Thyroid gland (tissue), 4 donors: ENCODE measurements around the gene TMEM8B. TPM values are rescaled to one million over a fixed set of nuclear protein-coding genes. Genes with fewer than 3 reads are reported as not detected.

Experiments
- DNase-seq, 2 donors: peaks; one replicate each; pipeline ENCODE4 v3.0.0-alpha.2; 2019
- H3K27ac ChIP-seq, 3 donors: fragments of 200-600 bp; sonication (generic); 1 replicate in 2 of 3; 2 replicates in 1 of 3; pipeline ENCODE4 v1.5.1; 2016 to 2019; ENCODE audit warnings: mild to moderate bottlenecking in 1 of 3, moderate library complexity in 1 of 3
- H3K27me3 ChIP-seq: fragments of 200-600 bp; sonication (generic); one replicate; pipeline ENCODE4 v1.5.1; 2019
- H3K36me3 ChIP-seq, 2 donors: fragments of 200-600 bp; sonication (generic); one replicate each; pipeline ENCODE4 v1.5.1; 2016 to 2019
- H3K4me1 ChIP-seq, 2 donors: fragments of 200-600 bp; sonication (generic); one replicate each; pipeline ENCODE4 v1.5.1; 2017 to 2019
- H3K4me3 ChIP-seq, 3 donors: fragments of 200-600 bp; sonication (generic); replicated peaks in 1 of 3; 1 replicate in 2 of 3; 2 replicates in 1 of 3; pipeline ENCODE4 v1.5.1; 2016; ENCODE audit warnings: mild to moderate bottlenecking in 1 of 3
- H3K9me3 ChIP-seq: fragments of 200-600 bp; sonication (generic); one replicate; pipeline ENCODE4 v1.5.1; 2017
- CTCF ChIP-seq, 6 experiments: fragments of 200-600 bp in 3 of 6; fragments of 450-650 bp in 3 of 6; sonication (generic) in 3 of 6; IDR thresholded peaks; one replicate each; pipeline ENCODE4 v1.5.1; 2016 to 2019; ENCODE audit warnings: antibody characterized with exemption in 6 of 6, mild to moderate bottlenecking in 2 of 6, inconsistent platforms in 1 of 6, moderate library complexity in 1 of 6
- POLR2A ChIP-seq, 2 donors: fragments of 450-650 bp; IDR thresholded peaks; one replicate each; pipeline ENCODE4 v1.6.1; 2017; ENCODE audit warnings: antibody characterized with exemption in 2 of 2, mild to moderate bottlenecking in 2 of 2, moderate library complexity in 1 of 2
- WGBS, 2 donors: methylation state at CpG; one replicate each; pipeline ENCODE4 v1.1.5; 2017; 5-methylcytosine and 5-hydroxymethylcytosine counted together
- intact Hi-C: fragments of 100-400 bp; cut with DNase I; formaldehyde crosslinking; loops from one replicate; pipeline ENCODE4 v1.15.1; 2023
- total RNA-seq, 4 donors: library from RNA; depleted of rRNA; stranded (reverse); fragments of >200 nt; gene quantifications; one replicate each; pipeline ENCODE4 v1.2.3, GENCODE V29; 2016

The TMEM8B gene
- total RNA-seq, 4 donors from 2014 or later: 8.5 to 17.4 (median 15.8) TPM

GRCh38 chr9:35793461-35793860 is 35.6 kb upstream of the TMEM8B start:
- Histone ChIP-seq H3K9me3 (no peaks in the 10 kb centered on the region), H3K4me3 (no peak overlapping the region), H3K27ac (no peak overlapping the region), H3K36me3 (no peaks in the 10 kb centered on the region), H3K27me3 (no peaks in the 10 kb centered on the region), H3K4me1 (peaks cover 8 to 13% of the 10 kb centered on the region in 2 donors)
- TF ChIP-seq CTCF (IDR thresholded peaks at IDR 0.05) (no peak), POLR2A (IDR thresholded peaks at IDR 0.05) (no peak)
- 87 to 96% methylated on average over 2 of the region's 2 CpGs for WGBS, 2 donors
- no peak for DNase-seq
- intact Hi-C loops: loop anchor here (5.0 kb wide), 1 partner anchor 34 kb away; the partner anchor contains the start of genes FAM221B and TMEM8B

GRCh38 chr9:35795695-35796094 is 33.3 kb upstream of the TMEM8B start:
- Histone ChIP-seq H3K4me1 (peaks cover 5 to 6% of the 10 kb centered on the region in 2 donors), H3K36me3 (no peaks in the 10 kb centered on the region)
- no peak for TF ChIP-seq CTCF (IDR thresholded peaks at IDR 0.05)
- no peak for TF ChIP-seq POLR2A (IDR thresholded peaks at IDR 0.05)

GRCh38 chr9:35797311-35798109 is 31.5 kb upstream of the TMEM8B start:
- no peaks in the 10 kb centered on the region for H3K4me1 ChIP-seq
- H3K36me3 ChIP-seq: peaks cover 0 to 1% of the 10 kb centered on the region in 2 donors
- intact Hi-C loops: no loop called here
- 85 to 91% methylated on average over 6 of the region's 6 CpGs for WGBS, 2 donors
- no peak overlapping the region for H3K27ac ChIP-seq
- no peaks in the 10 kb centered on the region for H3K9me3 ChIP-seq
- H3K4me3 ChIP-seq: no peak overlapping the region
- TF ChIP-seq POLR2A (IDR thresholded peaks at IDR 0.05): no peak
- DNase-seq: no peak
- no peaks in the 10 kb centered on the region for H3K27me3 ChIP-seq

More at GRCh38 chr9:35795695-35796094, 33.3 kb upstream of the TMEM8B start:
- DNase-seq: no peak
- no peaks in the 10 kb centered on the region for H3K27me3 ChIP-seq
- intact Hi-C loops: no loop called here
- no peaks in the 10 kb centered on the region for H3K9me3 ChIP-seq
- H3K4me3 ChIP-seq: no peak overlapping the region
- H3K27ac ChIP-seq: no peak overlapping the region

- no peak for TF ChIP-seq CTCF (IDR thresholded peaks at IDR 0.05)
- no peak for TF ChIP-seq POLR2A (IDR thresholded peaks at IDR 0.05)
- Histone ChIP-seq H3K4me3 (no peak overlapping the region), H3K9me3 (no peaks in the 10 kb centered on the region), H3K27me3 (no peaks in the 10 kb centered on the region), H3K4me1 (no peaks in the 10 kb centered on the region), H3K36me3 (peaks cover 0 to 5% of the 10 kb centered on the region in 2 donors), H3K27ac (no peak overlapping the region)
- 91 to 98% methylated on average over 4 of the region's 4 CpGs for WGBS, 2 donors
- intact Hi-C loops: no loop called here
- DNase-seq: no peak
These were observed 30.2 kb upstream of the TMEM8B start for GRCh38 chr9:35798658-35799374.

- no peak overlapping the region for H3K4me3 ChIP-seq
- peaks cover 0 to 5% of the 10 kb centered on the region in 2 donors for H3K36me3 ChIP-seq
- no peak for TF ChIP-seq POLR2A (IDR thresholded peaks at IDR 0.05)
- no peak for TF ChIP-seq CTCF (IDR thresholded peaks at IDR 0.05)
- no peaks in the 10 kb centered on the region for H3K27me3 ChIP-seq
- H3K4me1 ChIP-seq: no peaks in the 10 kb centered on the region
- no peak for DNase-seq
- no peaks in the 10 kb centered on the region for H3K9me3 ChIP-seq
- no peak overlapping the region for H3K27ac ChIP-seq
- WGBS, 2 donors: 88 to 90% methylated on average over 7 of the region's 7 CpGs
- intact Hi-C loops: no loop called here
These were observed 28.5 kb upstream of the TMEM8B start for GRCh38 chr9:35800530-35800929.
